ENCODE measurements around the gene ZFPM1. TPM values are rescaled to one million over a fixed set of nuclear protein-coding genes. Genes with fewer than 3 reads are reported as not detected.

ZFPM1 gene
- total RNA-seq, 1 donor from 2014 or later = 5.6 TPM

DNA sequence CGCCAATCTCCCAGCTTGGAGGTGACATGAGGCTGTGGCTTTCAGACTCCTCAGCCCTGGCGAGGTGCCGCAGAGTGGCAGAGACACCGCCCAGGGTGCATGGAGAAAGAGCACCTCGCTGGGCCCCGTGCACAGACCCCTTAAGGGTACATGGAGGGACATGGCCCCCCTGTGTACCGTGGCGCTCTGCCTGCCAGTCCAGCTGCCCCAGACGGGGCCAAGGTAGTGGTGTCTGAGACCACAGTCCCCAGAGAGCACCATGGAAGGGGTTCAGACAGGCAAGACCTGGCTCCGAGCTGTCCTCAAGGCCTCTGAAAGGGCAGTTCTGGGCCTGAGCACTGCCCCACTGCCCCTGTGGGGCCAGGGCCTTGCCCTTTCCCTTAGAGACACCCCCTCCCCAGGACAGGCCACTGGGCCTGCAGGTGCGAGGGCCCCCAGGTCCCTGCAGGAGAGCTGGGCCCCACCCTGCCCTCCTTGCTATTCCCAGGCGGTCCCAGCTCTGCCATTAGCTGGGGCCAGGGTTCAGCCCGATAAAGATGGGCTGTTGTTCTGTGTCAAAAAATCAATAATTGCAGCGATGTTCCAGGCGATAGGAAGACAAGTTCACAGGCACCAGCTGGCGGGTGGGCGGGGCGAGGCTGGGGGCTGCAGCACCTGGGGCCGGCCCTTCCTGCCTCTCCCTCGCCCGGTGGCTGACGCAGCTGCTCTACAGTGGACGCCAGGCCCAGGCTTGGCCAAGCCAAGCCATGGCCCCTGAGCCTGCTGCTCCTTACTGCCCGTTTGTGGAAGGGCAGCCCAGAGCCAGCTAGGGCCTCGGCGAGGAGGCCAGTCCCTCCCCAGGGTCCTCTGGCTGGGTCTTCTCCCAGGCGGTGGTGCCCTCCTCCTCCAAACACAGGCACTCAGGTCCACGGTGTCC is 51.7 kb downstream of the ZFPM1 start:
- Histone ChIP-seq H3K27ac (no peak overlapping the region), H3K27me3 (ENCODE audit: low read depth) (no peaks in the 10 kb centered on the region), H3K9me3 (no peaks in the 10 kb centered on the region), H3K4me3 (no peak overlapping the region), H3K4me1 (peaks cover under 1% of the 10 kb centered on the region), H3K36me3 (no peaks in the 10 kb centered on the region)
- DNase-seq (no peak), ATAC-seq (no peak)
- TF ChIP-seq, protein P1, sequence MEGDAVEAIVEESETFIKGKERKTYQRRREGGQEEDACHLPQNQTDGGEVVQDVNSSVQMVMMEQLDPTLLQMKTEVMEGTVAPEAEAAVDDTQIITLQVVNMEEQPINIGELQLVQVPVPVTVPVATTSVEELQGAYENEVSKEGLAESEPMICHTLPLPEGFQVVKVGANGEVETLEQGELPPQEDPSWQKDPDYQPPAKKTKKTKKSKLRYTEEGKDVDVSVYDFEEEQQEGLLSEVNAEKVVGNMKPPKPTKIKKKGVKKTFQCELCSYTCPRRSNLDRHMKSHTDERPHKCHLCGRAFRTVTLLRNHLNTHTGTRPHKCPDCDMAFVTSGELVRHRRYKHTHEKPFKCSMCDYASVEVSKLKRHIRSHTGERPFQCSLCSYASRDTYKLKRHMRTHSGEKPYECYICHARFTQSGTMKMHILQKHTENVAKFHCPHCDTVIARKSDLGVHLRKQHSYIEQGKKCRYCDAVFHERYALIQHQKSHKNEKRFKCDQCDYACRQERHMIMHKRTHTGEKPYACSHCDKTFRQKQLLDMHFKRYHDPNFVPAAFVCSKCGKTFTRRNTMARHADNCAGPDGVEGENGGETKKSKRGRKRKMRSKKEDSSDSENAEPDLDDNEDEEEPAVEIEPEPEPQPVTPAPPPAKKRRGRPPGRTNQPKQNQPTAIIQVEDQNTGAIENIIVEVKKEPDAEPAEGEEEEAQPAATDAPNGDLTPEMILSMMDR (IDR thresholded peaks at IDR 0.05) = no peak
- intact Hi-C loops (cut with DNase I) = no loop called here

DNA sequence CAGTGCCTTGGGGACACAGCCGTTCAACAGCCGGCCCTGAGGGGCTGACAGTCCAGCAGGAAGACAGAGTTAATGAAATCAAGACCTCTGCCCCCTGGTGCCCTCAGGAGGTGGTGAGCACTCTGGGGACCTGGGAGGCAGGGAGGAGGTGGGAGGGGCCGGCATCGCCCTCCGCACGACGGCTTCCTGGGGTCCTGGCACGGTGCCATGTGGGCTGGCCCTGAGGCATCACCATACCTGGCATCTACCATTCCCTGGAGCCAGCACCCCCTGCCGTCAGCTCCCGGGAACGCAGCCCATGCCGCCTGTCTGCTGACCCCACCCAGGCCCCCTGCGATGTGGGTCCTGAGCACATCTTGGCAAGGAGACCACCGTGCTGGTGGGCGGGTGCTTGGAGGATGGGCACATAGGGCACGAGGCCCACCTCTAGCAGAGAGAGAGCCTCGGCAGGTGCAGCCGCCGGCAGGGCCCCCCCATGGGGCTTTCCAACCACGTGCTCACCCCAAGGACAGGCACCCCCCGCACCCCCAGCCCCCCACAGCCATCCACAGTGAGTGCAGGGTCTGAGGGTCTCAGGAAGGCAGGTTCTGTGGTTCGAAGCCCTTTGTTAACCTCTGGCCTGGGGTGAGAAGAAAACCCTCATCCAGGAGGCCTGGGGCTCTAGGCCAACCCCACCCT is 52.5 kb downstream of the ZFPM1 start:
- Histone ChIP-seq H3K27me3 (ENCODE audit: low read depth) (no peaks in the 10 kb centered on the region), H3K4me3 (no peak overlapping the region), H3K27ac (no peak overlapping the region), H3K36me3 (no peaks in the 10 kb centered on the region), H3K9me3 (no peaks in the 10 kb centered on the region), H3K4me1 (no peaks in the 10 kb centered on the region)
- ATAC-seq = peak; percentile 40 to 53
- peak; percentile 72 for DNase-seq
- TF ChIP-seq, protein P1 (IDR thresholded peaks at IDR 0.05) = peak; percentile 40
- intact Hi-C loops (cut with DNase I) = no loop called here

DNA sequence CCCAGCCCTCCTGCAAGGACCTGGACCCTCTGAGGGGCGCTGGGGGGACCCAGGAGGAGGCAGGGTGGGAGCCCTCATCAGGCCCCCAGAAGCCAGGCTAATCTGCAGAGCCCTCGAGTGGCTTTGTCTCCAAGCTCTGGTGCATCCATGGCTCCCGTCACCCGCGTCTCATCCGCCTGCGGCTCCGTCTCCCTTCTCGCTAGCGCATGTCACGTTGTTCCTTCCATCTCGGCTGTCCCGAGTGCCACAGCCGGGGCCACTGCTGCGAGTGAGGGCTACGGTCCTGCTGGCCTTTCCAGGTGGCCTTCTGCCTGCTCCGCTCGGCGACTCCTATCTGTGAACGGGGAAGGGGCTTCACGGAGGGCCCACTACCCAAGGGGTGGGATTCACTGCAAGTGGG is 53.6 kb downstream of the ZFPM1 start:
- Histone ChIP-seq H3K36me3 (no peaks in the 10 kb centered on the region), H3K27ac (no peak overlapping the region), H3K27me3 (ENCODE audit: low read depth) (no peaks in the 10 kb centered on the region), H3K4me1 (no peaks in the 10 kb centered on the region), H3K4me3 (no peak overlapping the region), H3K9me3 (no peaks in the 10 kb centered on the region)
- TF ChIP-seq, protein P1 (IDR thresholded peaks at IDR 0.05) = no peak
- intact Hi-C loops (cut with DNase I) = no loop called here
- DNase-seq (no peak), ATAC-seq (no peak)

DNA sequence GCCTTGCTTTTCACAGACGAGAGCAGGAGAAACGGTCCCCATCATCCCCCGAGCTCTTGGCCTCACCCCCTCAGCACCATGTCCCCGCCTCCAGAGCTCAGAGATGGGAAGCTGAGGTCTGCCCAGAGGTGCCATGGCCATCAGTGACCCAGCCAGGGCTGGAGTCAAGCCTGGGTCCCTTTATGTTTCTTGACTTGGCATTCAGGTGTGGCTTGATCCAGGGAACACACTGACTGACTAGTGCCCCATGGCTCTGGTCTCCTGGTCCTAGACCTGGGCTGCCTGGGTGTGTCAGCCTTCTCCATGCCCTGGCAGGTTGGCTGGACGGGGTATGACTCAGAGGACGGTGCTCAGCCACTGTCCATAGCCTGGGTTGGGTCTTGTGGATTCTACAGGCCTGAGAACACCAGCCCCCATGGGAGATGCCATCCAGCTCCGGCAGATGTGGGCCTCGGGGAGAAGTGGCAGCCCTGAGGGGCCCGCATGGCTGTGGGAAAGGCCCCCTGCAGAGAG is 54.2 kb downstream of the ZFPM1 start:
- Histone ChIP-seq H3K27me3 (ENCODE audit: low read depth) (no peaks in the 10 kb centered on the region), H3K27ac (no peak overlapping the region), H3K4me1 (no peaks in the 10 kb centered on the region), H3K36me3 (no peaks in the 10 kb centered on the region), H3K4me3 (no peak overlapping the region), H3K9me3 (no peaks in the 10 kb centered on the region)
- ATAC-seq (no peak), DNase-seq (no peak)
- intact Hi-C loops (cut with DNase I) = no loop called here
- TF ChIP-seq, protein P1 (IDR thresholded peaks at IDR 0.05) = no peak

DNA sequence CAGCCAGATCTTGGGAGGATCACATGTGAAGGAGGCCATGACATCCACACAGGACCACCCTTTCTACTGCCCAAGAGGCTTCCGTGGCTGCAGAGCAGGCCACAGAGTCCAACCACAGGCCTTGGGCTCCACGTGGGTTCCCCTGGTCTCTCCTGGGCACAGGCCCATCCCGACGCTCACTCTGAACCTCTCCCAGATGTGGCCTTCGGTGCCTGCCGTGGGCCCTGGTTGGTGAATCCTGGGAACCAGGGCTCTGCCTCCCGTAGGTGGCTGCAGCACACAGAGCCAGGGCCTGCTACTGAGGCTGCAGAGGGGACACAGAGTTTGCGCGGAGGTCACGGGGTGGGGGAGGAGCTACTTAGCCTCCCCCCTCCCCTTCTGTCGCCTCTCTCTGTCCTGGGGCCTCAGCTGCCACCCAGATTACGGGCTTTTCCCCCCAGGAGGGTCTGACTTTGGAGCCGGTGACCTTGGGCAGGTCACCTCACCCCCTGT is 55.3 kb downstream of the ZFPM1 start:
- ATAC-seq = no peak
- no peaks in the 10 kb centered on the region for H3K4me1 ChIP-seq
- H3K36me3 ChIP-seq = no peaks in the 10 kb centered on the region
- intact Hi-C loops (cut with DNase I) = no loop called here
- peaks cover 4% of the 10 kb centered on the region for H3K27me3 ChIP-seq (ENCODE audit: low read depth)
- H3K27ac ChIP-seq = no peak overlapping the region
- TF ChIP-seq, protein P1 (IDR thresholded peaks at IDR 0.05) = no peak
- DNase-seq = no peak
- H3K4me3 ChIP-seq = no peak overlapping the region
- no peaks in the 10 kb centered on the region for H3K9me3 ChIP-seq

Data from lower lobe of right lung (tissue), 2 donors.